SH-SY5Y (cell line): ENCODE measurements around the gene NAA30.

ENCODE experiments used
- GATA2 ChIP-seq: IDR thresholded peaks from 2 replicates; pipeline ENCODE4 v1.6.1; 2011; ENCODE audit warnings: mild to moderate bottlenecking, low read depth, low read length
- GATA3 ChIP-seq: IDR thresholded peaks from 2 replicates; pipeline ENCODE4 v1.6.1; 2011; ENCODE audit warnings: low read depth, mild to moderate bottlenecking, low read length, moderate library complexity

DNA sequence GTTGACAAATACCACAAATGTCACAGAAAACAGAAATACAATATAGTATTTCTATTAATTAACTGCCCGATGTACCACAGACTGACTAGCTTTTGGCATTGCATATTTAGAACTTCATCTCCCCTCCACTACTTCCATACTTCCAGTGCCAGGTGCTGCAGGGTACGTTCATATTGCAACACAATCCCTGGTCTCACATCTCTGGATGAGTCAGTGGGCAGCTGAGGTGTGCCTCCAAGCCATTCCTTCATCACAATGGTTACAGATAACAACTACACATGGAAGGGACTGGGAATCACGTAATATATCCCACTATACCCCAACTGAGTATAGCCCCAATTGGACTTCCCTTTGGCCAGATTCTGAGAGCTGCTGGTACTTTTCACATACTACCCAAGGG lies 72.2 kb downstream of the NAA30 start:
- TF ChIP-seq GATA2 (no peak), GATA3 (no peak)
